ENCODE data around the gene ASTL. TPM values are rescaled to one million over a fixed set of nuclear protein-coding genes. Genes with fewer than 3 reads are reported as not detected.

Gene ASTL
- total RNA-seq, 1 experiment from 2014 or later: 0.34 TPM

GRCh38 chr2:96137321-96138178, 752 bp downstream of the ASTL start (continued):
- no peak for TF ChIP-seq RAD21 (IDR thresholded peaks at IDR 0.05; ENCODE audit: low read depth)
- TF ChIP-seq ZNF274 (IDR thresholded peaks at IDR 0.05; ENCODE audit: low read depth, low read length): no peak

- intact Hi-C loops (cut with micrococcal nuclease): no loop called here
- Histone ChIP-seq H3K4me2 (ENCODE audit: low read length) (no peak overlapping the region), H4K20me1 (ENCODE audit: insufficient read depth) (no peaks in the 10 kb centered on the region), H2AFZ (ENCODE audit: low read depth, low read length, poor library complexity, severe bottlenecking) (no peak overlapping the region), H3K9ac (ENCODE audit: low read length) (no peak overlapping the region), H3K27me3 (ENCODE audit: insufficient read depth, low read length) (no peaks in the 10 kb centered on the region), H3K79me2 (ENCODE audit: insufficient read depth, low read length) (no peaks in the 10 kb centered on the region), H3K36me3 (ENCODE audit: control insufficient read depth in 1 of 2, insufficient read depth in 2 of 2, low read length in 2 of 2) (no peaks in the 10 kb centered on the region), H3K4me3 (replicated peaks in 1 of 2; ENCODE audit: low read depth in 1 of 2, low read length in 2 of 2) (no peak overlapping the region), H3K4me1 (ENCODE audit: control insufficient read depth in 1 of 2, insufficient read depth in 2 of 2, low read length in 2 of 2) (peaks cover 4 to 15% of the 10 kb centered on the region in 2 experiments; a peak in 3 of 4 replicates), H3K27ac (ENCODE audit: low read depth, low read length) (no peak overlapping the region), H3K9me3 (ENCODE audit: control insufficient read depth in 1 of 2, insufficient read depth in 1 of 2, low read depth in 1 of 2, low read length in 2 of 2) (no peaks in the 10 kb centered on the region), H3K9me2 (ENCODE audit: insufficient read depth) (no peaks in the 10 kb centered on the region)
- ChIA-PET RAD21 (ENCODE audit: low non-redundant PET in 1 of 2, low total read pairs in 2 of 2, uncharacterized antibody in 2 of 2, unreplicated experiment in 2 of 2) (no interaction called here), CTCF (interaction anchor here (0.9 kb wide), 1 partner anchor 38 kb away, joined by 4 read pairs; no protein-coding TSS in a partner anchor), POLR2A (no interaction called here)
- no peak for ATAC-seq
- no TSS peak for BruUV-seq (replicated peaks)
- no peak for TF ChIP-seq POLR2AphosphoS5 (IDR thresholded peaks at IDR 0.05; ENCODE audit: low read depth, low read length)
- TF ChIP-seq CEBPB (IDR thresholded peaks at IDR 0.05; ENCODE audit: low read depth): no peak
- TF ChIP-seq CTCF (IDR thresholded peaks at IDR 0.05 in 2 of 3, conservative IDR thresholded peaks at IDR 0.05 in 1 of 3; ENCODE audit: borderline replicate concordance in 1 of 3, insufficient read depth in 1 of 3, low read depth in 2 of 3, low read length in 2 of 3): no peak
- TF ChIP-seq REST (IDR thresholded peaks at IDR 0.05; ENCODE audit: low read depth): no peak
- TF ChIP-seq FOSL1 (IDR thresholded peaks at IDR 0.05; ENCODE audit: low read depth): no peak
- no peak for TF ChIP-seq EGR1 (IDR thresholded peaks at IDR 0.05; ENCODE audit: low read depth)
- no peak for TF ChIP-seq ZNF274 (IDR thresholded peaks at IDR 0.05; ENCODE audit: low read depth, low read length)
- TF ChIP-seq POLR2A (IDR thresholded peaks at IDR 0.05; ENCODE audit: borderline replicate concordance, extremely low read depth, insufficient read depth, insufficient read length): no peak
- no peak for TF ChIP-seq EZH2 (IDR thresholded peaks at IDR 0.05)
- no peak for TF ChIP-seq CBX3 (IDR thresholded peaks at IDR 0.05; ENCODE audit: low read depth)
- DNase-seq (ENCODE audit: low read depth, low spot score): no peak
Observed at GRCh38 chr2:96136129-96136720, 2.1 kb downstream of the ASTL start.
